Muscle layer of duodenum (tissue), 2 donors: ENCODE measurements around the gene ZNF282.
"Not testable (repeated sequence)": the region's sequence is repeated elsewhere in the genome, so short reads cannot be mapped to it uniquely, and the experiment has no call there.

ENCODE experiments used
- H3K27ac ChIP-seq: one replicate; pipeline ENCODE4 v1.7.0; 2013; ENCODE audit warnings: mild to moderate bottlenecking, low read length
- H3K27me3 ChIP-seq: one replicate; pipeline ENCODE4 v1.7.0; 2013; ENCODE audit warnings: low read depth, mild to moderate bottlenecking, control low read depth, low read length
- H3K36me3 ChIP-seq, 2 donors: one replicate each; pipeline ENCODE4 v1.7.0; 2013; ENCODE audit warnings: low read length in 2 of 2, control low read depth in 1 of 2, mild to moderate bottlenecking in 1 of 2; ENCODE audit not compliant: insufficient read depth in 2 of 2, control insufficient read depth in 1 of 2
- H3K4me1 ChIP-seq, 2 donors: one replicate each; pipeline ENCODE4 v1.7.0; 2013; ENCODE audit warnings: low read length in 2 of 2, mild to moderate bottlenecking in 2 of 2, control low read depth in 1 of 2, moderate library complexity in 1 of 2; ENCODE audit not compliant: insufficient read depth in 2 of 2, control insufficient read depth in 1 of 2
- H3K4me3 ChIP-seq, 2 donors: one replicate each; pipeline ENCODE4 v1.7.0; 2013; ENCODE audit warnings: low read length in 2 of 2, low read depth in 1 of 2, mild to moderate bottlenecking in 1 of 2
- H3K9me3 ChIP-seq, 2 donors: one replicate each; pipeline ENCODE4 v1.7.0; 2013; ENCODE audit warnings: low read length in 2 of 2, control low read depth in 1 of 2, mild to moderate bottlenecking in 1 of 2; ENCODE audit not compliant: control insufficient read depth in 1 of 2
- donor health status: healthy.

ZNF282 gene

DNA sequence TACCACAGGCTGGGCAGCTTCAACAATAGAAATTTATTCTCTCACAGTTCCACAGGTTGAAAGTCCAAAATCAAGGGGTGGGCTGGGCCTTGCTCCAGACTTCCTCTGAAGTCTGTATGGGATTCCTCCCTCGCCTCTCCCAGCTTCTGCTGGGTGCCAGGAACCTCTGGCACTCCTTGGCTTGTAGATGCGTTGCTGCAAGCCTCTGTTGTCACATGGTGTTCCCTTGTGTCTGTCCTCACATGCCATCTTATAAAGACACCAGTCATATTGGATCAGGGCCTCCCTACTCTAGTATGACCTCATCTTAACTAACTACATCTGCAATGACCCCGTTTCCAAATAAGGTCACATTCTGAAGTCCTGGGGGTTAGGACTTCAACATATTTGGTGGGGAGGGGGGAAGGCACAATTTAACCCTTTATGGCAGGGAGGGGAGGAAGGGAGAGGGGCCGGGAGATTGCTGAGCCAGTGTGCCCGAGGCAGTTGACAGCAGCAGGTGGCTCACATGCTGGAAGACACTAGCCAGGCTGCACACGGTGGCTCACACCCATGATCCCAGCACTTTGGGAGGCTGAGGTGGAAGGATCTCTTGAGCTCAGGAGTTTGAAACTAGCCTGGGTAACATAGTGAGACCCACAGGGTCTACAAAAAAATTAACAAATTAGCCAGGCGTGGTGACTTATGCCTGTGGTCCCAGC lies 18.8 kb downstream of the ZNF282 start:
- peaks cover 0 to 7% of the 10 kb centered on the region in 2 donors for H3K4me1 ChIP-seq
- H3K27me3 ChIP-seq = no peaks in the 10 kb centered on the region
- no peak overlapping the region for H3K27ac ChIP-seq
- H3K36me3 ChIP-seq = peaks cover 82 to 91% of the 10 kb centered on the region in 2 donors
- H3K4me3 ChIP-seq = no peak overlapping the region
- H3K9me3 ChIP-seq = no peaks in the 10 kb centered on the region

DNA sequence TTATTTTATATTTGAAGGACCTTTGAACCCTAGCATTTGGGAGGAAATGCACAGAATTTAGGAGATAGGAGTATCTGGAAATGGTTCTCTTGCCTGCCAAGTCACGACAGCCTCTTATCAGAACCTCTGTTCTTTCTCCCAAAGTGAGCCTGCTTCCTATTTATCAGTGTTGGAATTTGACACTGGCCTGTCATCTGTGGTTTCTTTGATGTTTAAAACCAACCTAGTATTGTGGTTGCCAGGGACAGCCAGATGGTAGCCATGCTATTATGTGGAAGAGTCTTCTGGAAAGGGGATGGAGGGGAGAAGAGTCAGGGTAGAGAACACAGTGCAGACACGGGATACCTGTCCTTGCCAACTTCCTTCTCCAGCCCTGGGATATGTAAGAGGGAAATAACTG lies 21.1 kb downstream of the ZNF282 start:
- Histone ChIP-seq H3K4me1 (peaks cover 0 to 7% of the 10 kb centered on the region in 2 donors), H3K36me3 (peaks cover 66 to 85% of the 10 kb centered on the region in 2 donors), H3K27ac (no peak overlapping the region), H3K4me3 (no peak overlapping the region), H3K27me3 (no peaks in the 10 kb centered on the region), H3K9me3 (no peaks in the 10 kb centered on the region)

DNA sequence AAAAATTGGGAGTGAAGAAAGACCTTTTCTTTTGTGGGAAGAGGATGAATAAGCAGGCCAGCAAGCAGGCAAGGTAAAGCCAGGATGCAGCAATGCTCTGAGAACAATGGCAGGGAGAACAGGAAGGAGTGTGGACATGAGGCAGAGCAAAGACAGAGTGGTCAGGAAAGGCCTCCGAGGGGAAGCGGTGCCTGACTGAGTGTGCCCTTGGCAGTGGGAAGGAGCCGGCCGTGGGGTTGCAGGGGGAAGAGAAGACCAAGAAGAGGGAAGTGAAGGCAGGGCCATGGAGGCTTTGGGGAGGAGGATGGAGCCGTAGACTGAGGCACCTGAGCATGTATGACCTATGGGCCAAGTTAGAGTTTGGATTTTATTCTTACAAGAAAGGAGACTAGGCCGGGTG lies 22.2 kb downstream of the ZNF282 start:
- no peak overlapping the region for H3K27ac ChIP-seq

GRCh38 chr7:149218469-149219420 lies 23.4 kb downstream of the ZNF282 start:
- no peaks in the 10 kb centered on the region for H3K27me3 ChIP-seq
- H3K4me3 ChIP-seq = no peak overlapping the region
- H3K9me3 ChIP-seq = no peaks in the 10 kb centered on the region
- H3K36me3 ChIP-seq = peaks cover 51 to 71% of the 10 kb centered on the region in 2 donors
- no peak overlapping the region for H3K27ac ChIP-seq
- H3K4me1 ChIP-seq = peaks cover 0 to 7% of the 10 kb centered on the region in 2 donors

More for the DNA sequence above, 22.2 kb downstream of the ZNF282 start:
- Histone ChIP-seq H3K27me3 (no peaks in the 10 kb centered on the region), H3K9me3 (no peaks in the 10 kb centered on the region), H3K36me3 (peaks cover 63 to 78% of the 10 kb centered on the region in 2 donors), H3K4me3 (no peak overlapping the region), H3K4me1 (peaks cover 0 to 7% of the 10 kb centered on the region in 2 donors)

DNA sequence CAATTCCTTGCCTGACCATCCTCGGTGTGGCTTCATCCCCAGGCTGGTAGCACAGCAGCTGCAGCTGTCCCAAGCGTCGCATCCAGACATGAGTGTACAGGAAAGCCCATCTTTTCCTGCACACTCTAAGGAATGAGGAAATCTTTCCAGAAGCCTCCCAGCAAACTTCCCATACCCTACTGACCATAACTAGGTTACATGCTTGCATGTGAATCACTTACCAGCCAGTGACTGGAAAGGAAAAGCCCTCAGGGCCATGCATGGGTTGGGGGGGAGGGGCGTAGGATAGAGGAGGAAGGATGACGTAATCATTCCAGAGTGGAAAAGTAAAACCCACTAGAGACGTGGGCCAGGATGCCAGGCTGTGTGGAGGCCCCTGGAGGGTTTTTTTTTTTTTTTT lies 25.2 kb downstream of the ZNF282 start:
- Histone ChIP-seq H3K4me1 (peaks cover 0 to 7% of the 10 kb centered on the region in 2 donors), H3K9me3 (no peaks in the 10 kb centered on the region), H3K27me3 (no peaks in the 10 kb centered on the region), H3K36me3 (peaks cover 39 to 68% of the 10 kb centered on the region in 2 donors), H3K27ac (no peak overlapping the region), H3K4me3 (no peak overlapping the region)

DNA sequence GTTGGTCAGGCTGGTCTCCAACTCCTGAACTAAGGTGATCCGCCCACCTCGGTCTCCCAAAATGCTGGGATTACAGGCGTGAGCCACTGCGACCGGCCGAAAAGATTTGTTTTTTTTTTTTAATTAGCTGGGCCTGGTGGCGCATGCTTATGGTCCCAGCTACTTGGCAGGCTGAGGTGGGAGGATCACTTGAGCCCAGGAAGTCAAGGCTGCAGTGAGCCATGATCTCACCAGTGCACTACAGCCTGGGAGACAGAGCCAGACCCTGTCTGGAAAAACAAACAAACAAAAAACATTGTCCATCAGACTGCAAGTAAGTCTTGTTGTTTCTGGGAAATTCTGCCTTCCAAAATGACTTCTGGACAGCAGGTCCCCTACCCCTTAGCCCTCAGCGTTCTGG lies 27.8 kb downstream of the ZNF282 start:
- Histone ChIP-seq H3K4me1 (peaks cover 0 to 7% of the 10 kb centered on the region in 2 donors), H3K27ac (no peak overlapping the region), H3K36me3 (peaks cover 23 to 52% of the 10 kb centered on the region in 2 donors), H3K27me3 (no peaks in the 10 kb centered on the region), H3K9me3 (no peaks in the 10 kb centered on the region), H3K4me3 (no peak overlapping the region)

DNA sequence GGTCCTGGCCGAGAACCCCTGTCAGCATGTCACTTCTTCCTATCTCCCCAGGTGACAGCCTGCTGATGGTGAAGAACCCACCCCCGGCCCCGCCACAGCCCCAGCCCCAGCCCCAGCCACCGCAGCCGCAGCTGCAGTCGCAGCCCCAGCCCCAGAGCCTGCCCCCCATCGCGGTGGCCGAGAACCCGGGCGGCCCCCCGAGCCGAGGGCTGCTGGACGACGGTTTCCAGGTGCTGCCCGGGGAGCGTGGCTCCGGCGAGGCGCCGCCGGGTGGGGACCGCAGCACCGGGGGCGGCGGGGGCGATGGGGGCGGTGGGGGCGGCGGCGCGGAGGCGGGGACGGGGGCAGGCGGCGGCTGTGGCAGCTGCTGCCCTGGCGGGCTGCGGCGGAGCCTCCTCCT lies 28.4 kb downstream of the ZNF282 start:
- Histone ChIP-seq H3K4me3 (no peak overlapping the region), H3K36me3 (peaks cover 17 to 48% of the 10 kb centered on the region in 2 donors), H3K27me3 (no peaks in the 10 kb centered on the region), H3K4me1 (peaks cover 0 to 3% of the 10 kb centered on the region in 2 donors), H3K9me3 (no peaks in the 10 kb centered on the region), H3K27ac (no peak overlapping the region)

DNA sequence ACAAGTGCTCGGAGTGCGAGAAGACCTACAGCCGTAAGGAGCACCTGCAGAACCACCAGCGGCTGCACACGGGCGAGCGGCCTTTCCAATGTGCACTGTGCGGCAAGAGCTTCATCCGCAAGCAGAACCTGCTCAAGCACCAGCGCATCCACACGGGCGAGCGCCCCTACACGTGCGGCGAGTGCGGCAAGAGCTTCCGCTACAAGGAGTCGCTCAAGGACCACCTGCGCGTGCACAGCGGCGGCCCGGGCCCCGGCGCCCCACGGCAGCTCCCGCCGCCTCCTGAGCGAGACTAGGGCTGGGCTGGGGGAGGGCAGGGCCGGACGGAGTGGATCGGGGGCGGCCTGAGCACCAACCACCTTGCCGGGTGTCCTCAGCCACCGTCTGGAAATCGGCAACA lies 29.0 kb downstream of the ZNF282 start:
- no peak overlapping the region for H3K4me3 ChIP-seq
- H3K4me1 ChIP-seq = no peaks in the 10 kb centered on the region
- no peaks in the 10 kb centered on the region for H3K9me3 ChIP-seq
- no peak overlapping the region for H3K27ac ChIP-seq
- H3K36me3 ChIP-seq = peaks cover 12 to 42% of the 10 kb centered on the region in 2 donors
- no peaks in the 10 kb centered on the region for H3K27me3 ChIP-seq

GRCh38 chr7:149225106-149225505 lies 29.8 kb downstream of the ZNF282 start:
- no peaks in the 10 kb centered on the region for H3K27me3 ChIP-seq
- H3K36me3 ChIP-seq = peaks cover 11 to 37% of the 10 kb centered on the region in 2 donors
- no peak overlapping the region for H3K27ac ChIP-seq
- H3K4me3 ChIP-seq = no peak overlapping the region
- H3K4me1 ChIP-seq = no peaks in the 10 kb centered on the region
- H3K9me3 ChIP-seq = no peaks in the 10 kb centered on the region

DNA sequence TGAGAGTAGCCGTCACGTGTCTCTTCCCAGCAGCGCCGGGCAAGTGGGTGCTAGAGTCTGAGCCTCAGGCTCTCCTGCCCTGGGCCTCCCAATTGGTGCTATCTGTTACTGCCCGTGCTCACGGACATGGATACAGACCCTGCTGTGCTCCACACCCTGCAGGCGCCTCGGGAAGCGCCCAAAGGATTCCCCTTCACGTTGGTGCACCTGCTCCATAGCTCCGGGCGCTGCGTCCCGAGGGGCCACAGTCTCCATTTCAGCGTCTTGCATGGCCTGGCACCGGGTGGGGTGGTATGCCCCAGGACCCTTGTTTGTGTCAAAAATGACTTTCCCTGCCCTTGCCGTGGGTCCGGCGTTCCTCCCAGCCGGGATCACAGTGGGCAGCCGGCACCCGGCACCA lies 30.3 kb downstream of the ZNF282 start:
- peaks cover 11 to 33% of the 10 kb centered on the region in 2 donors for H3K36me3 ChIP-seq
- no peaks in the 10 kb centered on the region for H3K4me1 ChIP-seq
- H3K9me3 ChIP-seq = no peaks in the 10 kb centered on the region
- H3K27ac ChIP-seq = no peak overlapping the region
- H3K4me3 ChIP-seq = no peak overlapping the region
- no peaks in the 10 kb centered on the region for H3K27me3 ChIP-seq

DNA sequence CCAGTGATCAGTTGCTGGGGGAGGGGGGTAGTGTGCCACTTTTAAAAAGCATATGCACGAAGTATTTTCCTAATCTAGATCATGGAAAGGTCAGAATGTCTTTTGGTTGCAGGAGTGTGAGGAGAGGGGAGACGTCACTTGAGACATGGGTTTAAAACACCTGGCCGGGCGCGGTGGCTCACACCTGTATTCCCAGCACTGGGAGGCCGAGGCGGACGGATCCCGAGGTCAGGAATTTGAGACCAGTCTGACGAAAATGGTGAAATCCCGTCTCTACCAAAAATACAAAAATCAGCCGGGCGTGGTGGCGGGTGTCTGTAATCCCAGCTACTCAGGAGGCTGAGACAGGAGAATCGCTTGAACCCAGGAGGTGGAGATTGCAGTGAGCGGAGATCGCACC lies 31.0 kb downstream of the ZNF282 start:
- H3K4me3 ChIP-seq, H3K9me3 ChIP-seq, H3K4me1 ChIP-seq, H3K27me3 ChIP-seq, H3K27ac ChIP-seq: not testable (repeated sequence)
- peaks cover 7 to 28% of the 10 kb centered on the region in 2 donors for H3K36me3 ChIP-seq
